ENCODE results near the gene C19orf53. TPM values are rescaled to one million over a fixed set of nuclear protein-coding genes. Genes with fewer than 3 reads are reported as not detected.
A peak's percentile ranks its signal among the peaks of the same experiment; 100 is the strongest.

C19orf53 gene
- total RNA-seq, 3 donors from 2014 or later = 47.8 to 49.5 (median 49.3) TPM

DNA sequence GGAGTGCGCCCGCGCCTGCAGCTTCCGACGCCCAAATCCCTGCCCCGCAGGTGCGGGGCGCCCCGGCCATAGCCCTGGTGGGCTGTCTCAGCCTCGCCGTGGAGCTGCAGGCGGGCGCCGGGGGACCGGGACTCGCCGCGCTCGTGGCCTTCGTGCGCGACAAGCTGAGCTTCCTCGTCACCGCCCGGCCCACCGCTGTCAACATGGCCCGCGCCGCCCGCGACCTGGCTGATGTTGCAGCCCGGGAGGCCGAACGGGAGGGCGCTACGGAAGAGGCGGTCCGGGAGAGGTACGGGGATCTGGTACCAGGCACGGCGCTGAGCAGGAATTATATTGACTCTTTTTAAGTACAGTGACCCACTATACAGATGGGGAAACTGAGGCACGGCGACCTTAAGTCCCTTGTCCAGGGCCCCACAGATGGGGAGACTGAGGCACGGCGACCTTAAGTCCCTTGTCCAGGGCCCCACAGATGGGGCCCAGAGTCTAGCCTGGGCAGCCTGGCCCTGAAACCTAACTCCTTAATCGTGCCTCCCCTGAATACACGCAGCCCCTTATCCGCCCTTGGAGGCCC, 9.3 kb upstream of the C19orf53 start:
- TF ChIP-seq, protein P1, sequence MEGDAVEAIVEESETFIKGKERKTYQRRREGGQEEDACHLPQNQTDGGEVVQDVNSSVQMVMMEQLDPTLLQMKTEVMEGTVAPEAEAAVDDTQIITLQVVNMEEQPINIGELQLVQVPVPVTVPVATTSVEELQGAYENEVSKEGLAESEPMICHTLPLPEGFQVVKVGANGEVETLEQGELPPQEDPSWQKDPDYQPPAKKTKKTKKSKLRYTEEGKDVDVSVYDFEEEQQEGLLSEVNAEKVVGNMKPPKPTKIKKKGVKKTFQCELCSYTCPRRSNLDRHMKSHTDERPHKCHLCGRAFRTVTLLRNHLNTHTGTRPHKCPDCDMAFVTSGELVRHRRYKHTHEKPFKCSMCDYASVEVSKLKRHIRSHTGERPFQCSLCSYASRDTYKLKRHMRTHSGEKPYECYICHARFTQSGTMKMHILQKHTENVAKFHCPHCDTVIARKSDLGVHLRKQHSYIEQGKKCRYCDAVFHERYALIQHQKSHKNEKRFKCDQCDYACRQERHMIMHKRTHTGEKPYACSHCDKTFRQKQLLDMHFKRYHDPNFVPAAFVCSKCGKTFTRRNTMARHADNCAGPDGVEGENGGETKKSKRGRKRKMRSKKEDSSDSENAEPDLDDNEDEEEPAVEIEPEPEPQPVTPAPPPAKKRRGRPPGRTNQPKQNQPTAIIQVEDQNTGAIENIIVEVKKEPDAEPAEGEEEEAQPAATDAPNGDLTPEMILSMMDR (IDR thresholded peaks at IDR 0.05) = no peak
- Histone ChIP-seq H3K36me3 (ENCODE audit: low read depth) (peaks cover 3% of the 10 kb centered on the region), H3K4me1 (ENCODE audit: low read depth) (peaks cover 10% of the 10 kb centered on the region), H3K9me3 (no peaks in the 10 kb centered on the region), H3K4me3 (peak overlapping the region; percentile 70)
- peak; percentile 55 for ATAC-seq
- intact Hi-C loops (cut with DNase I, micrococcal nuclease) = no loop called here
- DNase-seq = peak in 2 of 3 donors; percentile 31 to 62

DNA sequence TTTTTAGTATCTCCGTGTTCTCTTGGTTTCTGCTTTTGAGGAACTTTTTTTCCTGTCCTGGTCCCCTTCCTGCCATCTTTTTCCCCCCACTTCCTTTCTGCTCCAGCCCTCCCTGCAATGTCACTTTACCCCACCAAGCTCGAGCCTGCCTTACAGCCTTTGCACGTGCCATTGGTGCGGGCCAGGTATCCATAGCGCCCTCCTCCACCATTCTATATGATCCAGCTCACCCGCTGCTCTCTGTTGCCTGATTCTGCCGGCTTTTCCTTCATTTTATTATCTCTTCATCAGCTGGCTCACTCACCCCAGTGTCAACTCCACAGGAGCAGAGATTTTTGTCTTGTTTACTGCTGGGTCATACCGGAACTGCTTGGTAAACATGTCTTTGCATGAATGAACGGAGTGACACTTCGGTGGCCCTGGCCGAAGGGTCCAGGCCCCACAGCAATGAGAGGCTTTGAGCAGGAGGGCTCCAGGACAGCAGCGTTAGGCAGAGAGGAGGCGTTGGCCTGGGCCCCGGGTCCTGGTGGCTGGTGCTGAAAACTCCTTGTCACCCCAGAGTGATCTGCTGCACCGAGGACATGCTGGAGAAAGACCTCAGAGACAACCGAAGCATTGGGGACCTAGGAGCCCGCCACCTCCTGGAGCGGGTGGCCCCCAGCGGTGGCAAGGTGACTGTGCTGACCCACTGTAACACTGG, 8.7 kb upstream of the C19orf53 start:
- H3K36me3 ChIP-seq (ENCODE audit: low read depth) = peaks cover 3% of the 10 kb centered on the region
- ATAC-seq = peak; percentile 23

DNA sequence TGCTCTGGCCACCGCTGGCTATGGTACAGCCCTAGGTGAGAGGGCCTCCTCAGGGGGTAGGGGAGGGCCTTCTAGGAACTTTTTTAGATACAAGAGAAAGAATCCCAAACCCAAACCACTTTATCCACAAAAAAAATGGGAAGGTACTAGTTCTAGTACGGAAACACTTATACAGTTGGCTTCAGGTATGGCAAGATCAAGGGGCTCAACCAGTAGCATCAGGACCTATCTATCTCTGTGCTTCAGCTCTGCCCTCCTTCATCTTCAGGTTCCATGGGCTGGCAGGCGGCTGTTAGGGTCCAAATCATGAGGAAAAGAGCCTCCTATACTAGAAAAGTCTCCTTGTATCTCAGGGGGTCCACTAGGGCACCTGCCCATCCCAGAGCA, 8.2 kb upstream of the C19orf53 start:
- Histone ChIP-seq H3K9me3 (no peaks in the 10 kb centered on the region), H3K36me3 (ENCODE audit: low read depth) (peaks cover 3% of the 10 kb centered on the region), H3K4me3 (no peak overlapping the region), H3K4me1 (ENCODE audit: low read depth) (peaks cover 10% of the 10 kb centered on the region)
- TF ChIP-seq, protein P1 (IDR thresholded peaks at IDR 0.05) = no peak
- ATAC-seq = no peak
- no peak for DNase-seq
- intact Hi-C loops (cut with DNase I, micrococcal nuclease) = no loop called here

More for the DNA sequence above, 8.7 kb upstream of the C19orf53 start:
- Histone ChIP-seq H3K9me3 (no peaks in the 10 kb centered on the region), H3K4me1 (ENCODE audit: low read depth) (peaks cover 10% of the 10 kb centered on the region), H3K4me3 (no peak overlapping the region)
- TF ChIP-seq, protein P1 (IDR thresholded peaks at IDR 0.05) = no peak
- no peak for DNase-seq
- intact Hi-C loops (cut with DNase I, micrococcal nuclease) = no loop called here

DNA sequence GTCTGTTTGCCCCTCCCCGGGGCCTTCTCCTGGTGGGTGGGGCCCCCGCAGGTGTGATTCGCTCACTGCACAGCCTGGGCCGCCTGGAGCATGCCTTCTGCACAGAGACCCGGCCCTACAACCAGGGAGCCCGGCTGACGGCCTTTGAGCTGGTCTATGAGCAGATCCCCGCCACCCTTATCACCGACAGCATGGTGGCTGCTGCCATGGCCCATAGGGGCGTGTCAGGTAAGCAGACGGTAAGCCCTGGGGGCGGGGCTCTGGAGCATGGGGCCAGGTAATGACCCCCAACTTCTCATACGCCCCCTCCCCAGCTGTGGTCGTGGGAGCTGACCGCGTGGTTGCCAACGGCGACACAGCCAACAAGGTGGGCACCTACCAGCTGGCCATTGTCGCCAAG, 5.7 kb upstream of the C19orf53 start:
- no peak for DNase-seq
- H3K4me3 ChIP-seq = no peak overlapping the region
- no peaks in the 10 kb centered on the region for H3K9me3 ChIP-seq
- H3K4me1 ChIP-seq (ENCODE audit: low read depth) = peaks cover 9% of the 10 kb centered on the region
- TF ChIP-seq, protein P1 (IDR thresholded peaks at IDR 0.05) = no peak
- peaks cover 3% of the 10 kb centered on the region for H3K36me3 ChIP-seq (ENCODE audit: low read depth)
- no peak for ATAC-seq
- intact Hi-C loops (cut with DNase I, micrococcal nuclease) = no loop called here

DNA sequence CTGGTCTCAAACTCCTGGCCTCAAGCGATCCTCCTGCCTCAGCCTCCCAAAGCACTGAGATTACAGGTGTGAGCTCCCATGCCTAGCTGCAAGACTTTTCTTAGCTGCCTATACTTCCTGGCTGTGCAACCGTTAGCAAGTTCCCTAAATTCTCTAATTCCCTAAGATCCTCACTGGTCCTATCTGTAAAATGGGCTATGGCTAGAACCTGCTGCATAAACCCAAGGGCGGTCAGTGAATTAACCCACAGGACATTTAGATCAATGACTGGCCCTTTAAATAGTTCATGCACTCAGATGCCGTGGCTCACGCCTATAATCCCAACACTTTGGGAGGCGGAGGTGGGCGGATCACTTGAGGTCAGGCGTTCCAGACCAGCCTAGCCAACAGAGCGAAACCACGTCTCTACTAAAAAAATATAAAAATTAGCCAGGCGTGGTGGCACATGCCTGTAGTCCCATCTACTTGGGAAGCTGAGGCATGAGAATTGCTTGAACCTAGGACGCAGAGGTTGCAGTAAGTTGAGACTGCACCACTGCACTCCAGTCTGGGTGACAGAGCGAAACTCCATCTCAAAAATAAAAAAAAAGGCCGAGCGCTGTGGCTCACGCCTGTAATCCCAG, 4.1 kb upstream of the C19orf53 start:
- ATAC-seq = no peak
- Histone ChIP-seq H3K4me1 (ENCODE audit: low read depth) (peaks cover 11% of the 10 kb centered on the region), H3K36me3 (ENCODE audit: low read depth) (peaks cover 3% of the 10 kb centered on the region), H3K9me3 (no peaks in the 10 kb centered on the region), H3K4me3 (no peak overlapping the region)
- TF ChIP-seq, protein P1 (IDR thresholded peaks at IDR 0.05) = no peak
- intact Hi-C loops (cut with DNase I, micrococcal nuclease) = no loop called here
- DNase-seq = no peak
